Parathyroid adenoma (tissue), 2 donors: Measurements from ENCODE around the gene TMEM132A.

Source experiments
- H2AFZ ChIP-seq: fragments of 300-600 bp; sonication (generic); one replicate; pipeline ENCODE4 v1.7.0; 2017; ENCODE audit warnings: antibody characterized with exemption, mild to moderate bottlenecking
- H3K27ac ChIP-seq: fragments of 300-600 bp; sonication (generic); one replicate; pipeline ENCODE4 v1.7.0; 2017
- H3K27me3 ChIP-seq: fragments of 300-600 bp; sonication (generic); one replicate; pipeline ENCODE4 v1.7.0; 2017; ENCODE audit warnings: low read length; ENCODE audit not compliant: control insufficient read depth, insufficient read depth
- H3K36me3 ChIP-seq: fragments of 300-600 bp; sonication (generic); one replicate; pipeline ENCODE4 v1.7.0; 2017; ENCODE audit warnings: low read length; ENCODE audit not compliant: control insufficient read depth, insufficient read depth
- H3K4me1 ChIP-seq: fragments of 300-600 bp; sonication (generic); one replicate; pipeline ENCODE4 v1.7.0; 2017; ENCODE audit warnings: control low read depth
- H3K4me2 ChIP-seq: fragments of 300-600 bp; sonication (generic); one replicate; pipeline ENCODE4 v1.7.0; 2017; ENCODE audit warnings: low read length
- H3K4me3 ChIP-seq: fragments of 300-600 bp; sonication (generic); one replicate; pipeline ENCODE4 v1.7.0; 2017; ENCODE audit warnings: low read depth, low read length
- H3K79me2 ChIP-seq: fragments of 300-600 bp; sonication (generic); one replicate; pipeline ENCODE4 v1.7.0; 2017; ENCODE audit warnings: control low read depth
- H3K9ac ChIP-seq: fragments of 300-600 bp; sonication (generic); one replicate; pipeline ENCODE4 v1.7.0; 2017; ENCODE audit warnings: mild to moderate bottlenecking
- H3K9me3 ChIP-seq: fragments of 300-600 bp; sonication (generic); one replicate; pipeline ENCODE4 v1.7.0; 2017; ENCODE audit warnings: low read length; ENCODE audit not compliant: control insufficient read depth
- TF ChIP-seq, protein P1 (sequence below): fragments of 300-600 bp; sonication (generic); IDR thresholded peaks from one replicate; pipeline ENCODE4 v1.7.0; 2017; ENCODE audit warnings: antibody characterized with exemption, mild to moderate bottlenecking
- donor health status: primary hyperparathyroidism.

TMEM132A gene

DNA sequence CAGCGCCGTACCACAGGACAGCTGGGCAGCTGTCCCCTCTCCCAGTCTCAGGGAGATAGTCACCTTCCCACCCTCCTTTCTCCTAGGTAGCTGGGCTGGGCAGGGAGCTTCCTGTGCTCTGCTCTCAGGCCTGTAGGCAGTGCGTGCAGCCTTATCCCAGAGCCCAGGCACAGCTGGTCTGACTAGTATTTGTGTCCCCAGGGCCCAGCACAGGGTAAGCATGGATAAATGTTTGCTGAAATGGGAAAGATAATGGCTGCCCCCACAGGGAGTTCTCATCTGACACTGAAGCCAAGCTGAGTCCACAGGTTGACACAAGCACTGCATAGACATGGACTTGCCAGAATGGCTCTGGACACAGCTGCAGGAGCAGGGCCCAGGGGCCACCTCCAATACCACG is 18.0 kb downstream of the TMEM132A start:
- Histone ChIP-seq H3K36me3 (no peaks in the 10 kb centered on the region), H3K9ac (no peak overlapping the region), H3K4me2 (no peak overlapping the region), H3K4me1 (no peaks in the 10 kb centered on the region), H2AFZ (no peak overlapping the region), H3K27me3 (no peaks in the 10 kb centered on the region), H3K79me2 (no peaks in the 10 kb centered on the region), H3K4me3 (no peak overlapping the region), H3K27ac (no peak overlapping the region), H3K9me3 (no peaks in the 10 kb centered on the region)
- TF ChIP-seq, protein P1, sequence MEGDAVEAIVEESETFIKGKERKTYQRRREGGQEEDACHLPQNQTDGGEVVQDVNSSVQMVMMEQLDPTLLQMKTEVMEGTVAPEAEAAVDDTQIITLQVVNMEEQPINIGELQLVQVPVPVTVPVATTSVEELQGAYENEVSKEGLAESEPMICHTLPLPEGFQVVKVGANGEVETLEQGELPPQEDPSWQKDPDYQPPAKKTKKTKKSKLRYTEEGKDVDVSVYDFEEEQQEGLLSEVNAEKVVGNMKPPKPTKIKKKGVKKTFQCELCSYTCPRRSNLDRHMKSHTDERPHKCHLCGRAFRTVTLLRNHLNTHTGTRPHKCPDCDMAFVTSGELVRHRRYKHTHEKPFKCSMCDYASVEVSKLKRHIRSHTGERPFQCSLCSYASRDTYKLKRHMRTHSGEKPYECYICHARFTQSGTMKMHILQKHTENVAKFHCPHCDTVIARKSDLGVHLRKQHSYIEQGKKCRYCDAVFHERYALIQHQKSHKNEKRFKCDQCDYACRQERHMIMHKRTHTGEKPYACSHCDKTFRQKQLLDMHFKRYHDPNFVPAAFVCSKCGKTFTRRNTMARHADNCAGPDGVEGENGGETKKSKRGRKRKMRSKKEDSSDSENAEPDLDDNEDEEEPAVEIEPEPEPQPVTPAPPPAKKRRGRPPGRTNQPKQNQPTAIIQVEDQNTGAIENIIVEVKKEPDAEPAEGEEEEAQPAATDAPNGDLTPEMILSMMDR = no peak

DNA sequence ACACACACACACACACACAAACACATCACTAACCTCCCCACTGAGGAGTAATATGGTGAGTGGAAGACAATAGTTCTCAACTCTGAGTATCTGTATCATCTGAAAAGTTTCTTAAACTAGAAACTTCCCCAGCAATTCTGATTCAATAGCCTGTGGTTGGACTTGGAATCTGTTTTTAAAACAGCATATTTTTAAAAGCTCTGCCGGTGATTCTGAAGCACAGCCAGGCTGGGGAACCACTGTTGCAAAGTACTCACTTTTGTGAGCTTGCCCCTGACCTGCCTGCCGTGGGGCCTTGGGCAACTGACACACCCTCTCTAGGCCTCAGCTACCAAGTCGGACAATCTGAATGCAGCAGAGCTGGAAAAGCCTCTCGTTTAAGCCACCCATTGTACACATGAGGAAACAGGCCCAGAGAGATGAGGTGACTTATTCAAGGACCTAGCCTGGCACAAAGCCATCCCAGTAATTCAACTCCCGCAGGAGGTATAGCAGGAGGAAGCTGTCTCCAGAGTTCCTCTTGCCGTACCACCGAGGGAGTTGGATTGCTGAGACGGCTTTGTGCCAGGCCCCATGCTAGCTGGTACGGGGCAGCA is 18.8 kb downstream of the TMEM132A start:
- Histone ChIP-seq H3K4me2 (no peak overlapping the region), H3K9ac (no peak overlapping the region), H3K79me2 (no peaks in the 10 kb centered on the region), H3K4me3 (no peak overlapping the region), H3K36me3 (no peaks in the 10 kb centered on the region), H3K27me3 (no peaks in the 10 kb centered on the region), H3K27ac (no peak overlapping the region), H3K9me3 (no peaks in the 10 kb centered on the region), H2AFZ (no peak overlapping the region), H3K4me1 (no peaks in the 10 kb centered on the region)
- TF ChIP-seq, protein P1 = no peak

DNA sequence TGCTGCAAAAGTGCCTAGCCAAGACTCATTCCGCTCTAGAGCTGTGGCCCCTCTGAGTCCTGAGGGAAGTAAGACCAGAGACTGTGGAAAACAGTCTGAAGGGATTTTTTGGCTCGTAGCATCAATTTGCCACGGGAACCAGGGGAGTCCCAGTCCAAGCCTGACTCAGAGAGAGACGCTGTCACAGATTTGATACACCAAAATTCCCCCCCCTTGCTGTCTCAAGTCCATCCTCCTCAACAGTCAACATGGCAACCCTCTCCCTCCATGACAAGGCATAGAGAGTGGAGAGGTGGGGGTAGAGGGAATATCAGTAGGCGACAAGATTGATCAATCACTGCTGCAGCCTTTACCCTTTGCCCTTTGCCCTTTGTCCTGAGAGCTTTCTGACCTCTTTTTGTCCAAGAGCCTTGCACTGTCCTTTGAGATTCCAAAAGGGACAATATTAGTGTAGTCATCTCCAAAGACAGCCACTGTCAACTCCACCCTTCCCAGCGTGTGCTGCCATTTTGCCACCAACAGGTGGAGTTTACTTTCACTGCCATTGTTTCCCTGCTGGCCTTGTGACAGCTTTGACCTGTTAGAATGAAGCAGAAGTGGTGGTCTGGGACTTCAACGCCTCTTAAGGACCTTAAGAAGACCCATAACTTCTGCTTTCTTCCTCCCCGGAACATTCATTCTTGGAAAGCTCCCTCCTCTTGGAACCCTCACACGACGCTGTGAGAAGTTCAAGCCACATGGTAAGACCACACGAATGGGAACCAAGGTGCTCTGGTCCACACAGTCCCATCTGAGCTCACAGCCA is 20.4 kb downstream of the TMEM132A start:
- Histone ChIP-seq H3K4me3 (no peak overlapping the region), H3K27ac (no peak overlapping the region), H3K79me2 (no peaks in the 10 kb centered on the region), H3K9ac (no peak overlapping the region), H2AFZ (no peak overlapping the region), H3K9me3 (no peaks in the 10 kb centered on the region), H3K36me3 (no peaks in the 10 kb centered on the region), H3K4me2 (no peak overlapping the region), H3K27me3 (no peaks in the 10 kb centered on the region), H3K4me1 (no peaks in the 10 kb centered on the region)
- TF ChIP-seq, protein P1 = no peak

DNA sequence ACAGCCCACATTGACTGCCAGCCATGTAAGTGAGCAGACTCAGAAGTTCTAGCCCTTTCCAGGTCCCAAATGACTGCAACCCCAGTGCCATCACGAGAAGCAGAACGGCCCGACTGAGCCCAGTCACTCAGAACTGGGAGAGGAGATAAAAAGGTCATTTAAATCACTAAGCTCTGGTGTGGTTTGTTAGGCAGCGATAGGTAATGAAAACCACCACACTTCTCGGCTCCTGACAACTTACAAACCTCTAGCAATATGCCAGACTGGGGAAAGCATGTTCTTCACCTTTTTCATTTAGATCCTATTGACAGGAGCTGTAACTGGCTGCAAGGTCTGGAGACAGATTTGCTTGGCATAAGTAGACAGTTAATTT is 21.0 kb downstream of the TMEM132A start:
- TF ChIP-seq, protein P1 = no peak
- H3K79me2 ChIP-seq = no peaks in the 10 kb centered on the region
- H3K9ac ChIP-seq = no peak overlapping the region
- no peak overlapping the region for H3K4me3 ChIP-seq
- no peak overlapping the region for H2AFZ ChIP-seq
- no peak overlapping the region for H3K4me2 ChIP-seq
- H3K9me3 ChIP-seq = no peaks in the 10 kb centered on the region
- H3K27ac ChIP-seq = no peak overlapping the region
- H3K27me3 ChIP-seq = no peaks in the 10 kb centered on the region
- H3K4me1 ChIP-seq = no peaks in the 10 kb centered on the region
- H3K36me3 ChIP-seq = no peaks in the 10 kb centered on the region
